Activated CD8-positive, alpha-beta memory T cell treated with anti-CD3 and anti-CD28 coated beads, Interleukin-2, amount 50 U/mL, for 4 hours (primary cell): ENCODE measurements around the gene AQR.
"Not testable (repeated sequence)": the region's sequence is repeated elsewhere in the genome, so short reads cannot be mapped to it uniquely, and the experiment has no call there.

Experiments
- DNase-seq: peaks from one replicate; pipeline ENCODE4 v3.0.0-alpha.2; 2020

The AQR gene

DNA sequence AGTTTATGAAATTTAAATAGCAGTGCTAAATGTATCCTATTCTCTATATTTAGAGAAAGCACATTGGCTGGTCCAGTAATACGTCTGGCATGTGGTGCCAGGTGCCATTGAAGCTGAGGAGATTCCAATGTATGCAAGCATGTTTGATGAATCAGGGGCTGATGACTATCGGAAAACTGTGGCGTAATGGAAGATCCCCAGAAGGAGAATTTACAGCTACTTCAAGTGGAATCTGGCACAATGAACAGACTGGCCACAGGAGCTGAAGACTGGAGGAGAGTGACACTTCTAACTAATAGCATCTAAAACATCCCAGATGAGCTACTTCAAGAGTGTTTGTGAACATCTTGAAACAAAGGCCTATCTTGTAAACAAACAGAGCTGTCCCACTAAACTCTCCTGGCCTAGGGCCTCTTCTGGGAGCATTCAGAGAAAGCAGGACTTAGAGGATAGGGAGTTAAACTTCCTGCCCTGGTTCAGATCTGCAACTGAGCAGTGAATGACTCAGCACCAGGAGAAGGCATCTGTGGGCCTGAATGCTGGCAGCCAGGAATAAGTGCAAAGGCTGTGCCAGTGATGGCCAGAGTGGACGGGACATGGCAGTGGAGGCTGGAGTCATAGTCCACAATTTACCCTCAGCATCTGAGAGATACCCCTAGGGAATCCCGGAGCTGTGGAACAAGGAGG, 159.0 kb downstream of the AQR start:
- no peak for DNase-seq

- DNase-seq: no peak
These were observed 160.4 kb downstream of the AQR start for GRCh38 chr15:34809186-34809585.

DNA sequence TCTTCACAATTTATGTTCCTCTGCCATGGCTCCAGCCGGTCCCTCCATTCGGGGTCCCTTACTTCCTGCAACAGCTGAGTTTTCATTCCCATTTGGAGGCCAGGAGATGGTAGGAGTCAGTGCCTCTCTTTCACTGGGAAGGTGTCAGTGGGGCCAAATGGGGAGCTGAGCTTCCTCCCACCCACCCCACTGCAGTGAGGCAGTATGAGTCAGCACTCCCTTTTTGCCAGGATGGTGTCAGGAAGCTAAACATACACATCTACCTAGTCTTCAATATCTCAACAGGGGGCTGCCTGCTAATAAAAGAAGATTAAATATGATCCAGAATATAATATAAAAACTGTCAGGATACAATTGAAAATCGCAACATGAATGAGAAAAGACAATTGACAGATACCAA, 161.5 kb downstream of the AQR start:
- DNase-seq: no peak

GRCh38 chr15:34807241-34807640, 162.3 kb downstream of the AQR start:
- not testable (repeated sequence) for DNase-seq

GRCh38 chr15:34804776-34805175, 164.8 kb downstream of the AQR start:
- no peak for DNase-seq

GRCh38 chr15:34804113-34804512, 165.4 kb downstream of the AQR start:
- DNase-seq: no peak

GRCh38 chr15:34802803-34803750, 166.5 kb downstream of the AQR start:
- no peak for DNase-seq

DNA sequence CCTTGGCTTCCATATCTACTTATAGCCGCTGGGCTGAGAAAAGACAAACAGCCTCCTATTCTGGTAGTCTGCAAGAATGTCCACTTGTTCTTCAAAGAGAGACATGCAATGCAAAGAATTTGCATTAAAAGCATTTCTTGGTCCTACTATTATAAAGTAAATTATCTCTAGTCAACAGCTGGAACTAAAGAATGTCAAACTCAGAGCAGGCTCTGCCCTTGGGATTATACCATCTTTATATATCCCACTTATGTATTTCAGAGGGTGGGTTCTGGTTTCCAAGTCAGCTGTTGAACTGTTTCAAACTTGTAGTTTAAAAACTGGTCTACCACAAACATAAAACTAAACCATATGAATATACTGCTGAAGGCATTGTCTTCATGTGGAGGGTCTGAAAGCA, 167.2 kb downstream of the AQR start:
- DNase-seq: no peak
